ENCODE measurements around the gene MTMR10.

The MTMR10 gene

DNA sequence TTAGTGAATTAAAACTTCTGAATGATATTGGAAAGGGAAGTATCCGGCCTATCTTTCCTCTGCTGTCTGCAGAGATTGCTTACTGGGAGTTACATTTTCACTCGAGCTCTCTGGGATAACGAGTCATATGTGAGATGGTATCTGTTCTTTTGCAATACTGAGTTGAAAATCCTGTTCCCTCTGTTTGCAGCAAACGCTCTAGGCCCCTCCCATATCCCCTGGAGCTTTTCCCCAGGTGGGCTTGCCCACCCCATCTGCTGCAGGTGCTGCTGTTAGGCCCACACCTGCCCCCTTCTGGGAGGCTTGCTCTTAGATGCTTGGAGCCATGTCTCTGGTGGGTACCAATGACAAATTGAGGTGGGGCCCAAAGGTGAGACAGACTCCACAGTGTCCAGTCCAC lies 42.7 kb upstream of the MTMR10 start:
- DNase-seq (ENCODE audit: low read depth): no peak
- TF ChIP-seq CTCF (IDR thresholded peaks at IDR 0.05; ENCODE audit: control insufficient read depth, extremely low read depth, insufficient read depth): no peak
- H3K4me3 ChIP-seq (ENCODE audit: low read depth, low read length): no peak overlapping the region

GRCh38 chr15:31032961-31033371 lies 41.5 kb upstream of the MTMR10 start:
- no peak for DNase-seq (ENCODE audit: low read depth)
- no peak for TF ChIP-seq CTCF (IDR thresholded peaks at IDR 0.05; ENCODE audit: control insufficient read depth, extremely low read depth, insufficient read depth)
- no peak overlapping the region for H3K4me3 ChIP-seq (ENCODE audit: low read depth, low read length)

- no peak for DNase-seq (ENCODE audit: low read depth)
- TF ChIP-seq CTCF (IDR thresholded peaks at IDR 0.05; ENCODE audit: control insufficient read depth, extremely low read depth, insufficient read depth): no peak
- H3K4me3 ChIP-seq (ENCODE audit: low read depth, low read length): no peak overlapping the region
Observed at GRCh38 chr15:31031471-31032067, 40.1 kb upstream of the MTMR10 start.

DNA sequence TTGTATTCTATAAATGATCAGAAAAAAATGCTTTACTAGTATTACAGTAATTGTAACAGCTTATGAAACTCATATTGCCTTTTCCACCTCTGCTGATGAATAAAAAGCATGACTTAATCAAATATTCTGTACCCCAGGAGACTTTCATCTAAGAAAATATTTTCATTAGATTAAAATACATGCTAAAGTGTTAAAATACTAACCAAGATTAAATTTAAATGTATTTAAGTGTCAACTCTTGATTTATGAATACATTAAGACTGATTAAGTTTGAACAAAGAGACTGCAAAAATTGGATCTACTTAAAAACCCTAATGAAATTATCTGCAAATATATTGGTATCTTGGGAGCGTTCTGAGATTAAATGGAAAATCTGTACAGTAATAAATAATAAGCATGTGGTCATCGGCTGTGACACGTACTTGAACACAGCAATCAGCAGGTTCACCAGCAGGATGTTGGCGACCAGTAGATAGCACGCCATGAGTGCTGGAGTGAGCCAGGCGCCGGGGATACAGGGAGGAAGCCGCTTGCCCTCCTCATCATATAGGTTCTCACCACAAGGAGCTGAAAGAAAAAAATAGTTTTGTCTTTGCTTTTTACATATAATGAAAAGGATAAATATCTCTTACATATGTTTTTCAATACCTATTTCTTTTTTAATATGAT lies 36.6 kb upstream of the MTMR10 start:
- H3K4me3 ChIP-seq (ENCODE audit: low read depth, low read length): no peak overlapping the region
- DNase-seq (ENCODE audit: low read depth): no peak
- no peak for TF ChIP-seq CTCF (IDR thresholded peaks at IDR 0.05; ENCODE audit: control insufficient read depth, extremely low read depth, insufficient read depth)

DNA sequence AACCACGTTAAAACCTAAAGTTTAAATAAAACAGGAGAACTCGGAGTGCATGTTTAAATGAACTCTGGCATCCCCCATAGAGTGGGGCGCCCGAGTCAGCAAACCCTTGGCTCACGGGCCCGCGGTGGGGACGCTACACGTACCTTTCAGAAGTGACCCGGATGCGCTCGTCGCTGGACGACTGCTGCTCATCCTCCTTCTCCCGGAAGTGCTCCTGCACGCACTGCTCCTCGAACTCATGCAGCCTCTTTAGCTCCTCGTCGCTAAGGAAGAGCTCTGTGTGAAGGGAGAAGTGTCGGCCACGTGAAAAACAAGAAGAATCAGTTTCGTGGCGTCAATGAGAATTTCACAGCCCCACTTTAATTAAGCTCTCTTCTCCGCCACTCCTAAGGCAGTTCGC lies 34.6 kb upstream of the MTMR10 start:
- DNase-seq (ENCODE audit: low read depth): no peak
- H3K4me3 ChIP-seq (ENCODE audit: low read depth, low read length): no peak overlapping the region
- no peak for TF ChIP-seq CTCF (IDR thresholded peaks at IDR 0.05; ENCODE audit: control insufficient read depth, extremely low read depth, insufficient read depth)

DNA sequence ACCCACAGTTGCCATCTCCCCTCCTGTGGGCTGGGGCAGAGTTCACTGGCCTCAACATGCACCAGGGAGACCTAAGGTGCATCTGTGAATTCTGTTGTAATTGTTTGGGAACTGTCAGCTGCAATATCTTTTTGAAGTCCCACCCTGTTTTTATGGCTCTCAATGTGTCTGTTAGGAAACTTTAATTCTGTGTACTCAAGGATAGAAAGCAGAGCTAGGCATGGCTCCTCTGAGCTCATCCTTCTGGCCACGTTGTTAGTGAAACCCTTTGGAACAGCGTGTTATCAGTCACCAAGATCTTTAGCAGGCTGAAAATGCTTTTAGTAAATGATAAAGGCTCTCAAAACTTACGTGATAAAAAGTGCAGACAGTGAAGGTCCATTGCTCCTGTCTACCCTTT lies 33.6 kb upstream of the MTMR10 start:
- TF ChIP-seq CTCF (IDR thresholded peaks at IDR 0.05; ENCODE audit: control insufficient read depth, extremely low read depth, insufficient read depth): no peak
- DNase-seq (ENCODE audit: low read depth): no peak
- no peak overlapping the region for H3K4me3 ChIP-seq (ENCODE audit: low read depth, low read length)

DNA sequence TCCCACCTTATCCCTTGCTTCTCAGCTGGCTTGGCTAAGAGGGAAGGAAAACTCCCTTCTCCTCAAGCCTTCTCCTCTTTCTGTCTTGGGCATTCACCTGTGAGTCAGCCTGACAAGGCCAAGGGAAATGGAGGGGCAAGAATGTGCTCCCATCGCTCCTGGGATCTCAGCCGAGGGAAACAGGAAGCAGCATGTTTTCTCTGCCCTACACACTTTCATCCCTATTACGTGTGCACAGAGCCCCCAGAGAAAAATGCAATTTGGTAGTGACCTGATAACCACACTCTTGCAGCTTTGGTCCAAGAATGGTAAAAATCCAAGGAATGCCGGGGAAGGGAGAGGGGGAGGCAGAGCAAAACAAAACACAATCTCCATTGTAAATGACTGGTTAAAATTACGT lies 32.9 kb upstream of the MTMR10 start:
- DNase-seq (ENCODE audit: low read depth): no peak
- no peak overlapping the region for H3K4me3 ChIP-seq (ENCODE audit: low read depth, low read length)
- no peak for TF ChIP-seq CTCF (IDR thresholded peaks at IDR 0.05; ENCODE audit: control insufficient read depth, extremely low read depth, insufficient read depth)
